WTC11 (cell line): ENCODE data around the gene RHBDL1. TPM values are rescaled to one million over a fixed set of nuclear protein-coding genes. Genes with fewer than 3 reads are reported as not detected.

Experiments used
- ATAC-seq: fragments of 200-7000 bp; cut with Tn5 transposase; 2 replicates; pipeline ENCODE4 v1.10.0; 2021; ENCODE audit warnings: mild to moderate bottlenecking, moderate library complexity
- CTCF ChIA-PET: fragments of 300-600 bp; sonication (Branson Sonifier 250); formaldehyde crosslinking; loops from one replicate; lab custom pipeline; 2021; ENCODE audit warnings: antibody characterized with exemption; lab: Charles Lee
- POLR2A ChIA-PET: fragments of 350-600 bp; sonication (Branson Sonifier 250); formaldehyde crosslinking; loops from one replicate; lab custom pipeline; 2021; ENCODE audit warnings: antibody characterized with exemption; lab: Charles Lee
- DNase-seq: peaks from one replicate; pipeline ENCODE4 v3.0.0; 2021; ENCODE audit warnings: low spot score
- H3K27ac Mint-ChIP-seq: 2 replicates; pipeline ENCODE4 v1.8.0; 2021; ENCODE audit warnings: mixed read lengths
- H3K27me3 Mint-ChIP-seq: 2 replicates; pipeline ENCODE4 v1.8.0; 2021; ENCODE audit warnings: low read depth, mild to moderate bottlenecking, moderate library complexity, mixed read lengths
- H3K36me3 Mint-ChIP-seq: 2 replicates; pipeline ENCODE4 v1.8.0; 2021; ENCODE audit warnings: mixed read lengths
- H3K4me1 Mint-ChIP-seq: 2 replicates; pipeline ENCODE4 v1.8.0; 2022; ENCODE audit warnings: mixed read lengths
- H3K4me3 Mint-ChIP-seq: 2 replicates; pipeline ENCODE4 v1.8.0; 2021; ENCODE audit warnings: mild to moderate bottlenecking, moderate library complexity, mixed read lengths
- H3K9me3 Mint-ChIP-seq: 2 replicates; pipeline ENCODE4 v1.8.0; 2021; ENCODE audit warnings: mixed read lengths
- AFF4 ChIP-seq: sonication (generic); formaldehyde crosslinking; IDR thresholded peaks from 2 replicates; pipeline ENCODE4 v1.8.1; 2023; ENCODE audit warnings: mild to moderate bottlenecking, missing genetic modification reagents, borderline replicate concordance
- AR ChIP-seq: fragments of 250-450 bp; sonication (Bioruptor Pico); IDR thresholded peaks from 2 replicates; pipeline ENCODE4 v1.9.0; 2021; ENCODE audit warnings: mild to moderate bottlenecking
- E2F1 ChIP-seq: sonication (generic); formaldehyde crosslinking; IDR thresholded peaks from 2 replicates; pipeline ENCODE4 v1.8.0; 2022; ENCODE audit warnings: mild to moderate bottlenecking, missing genetic modification reagents
- FOXJ3 ChIP-seq: sonication (generic); formaldehyde crosslinking; IDR thresholded peaks from 2 replicates; pipeline ENCODE4 v1.9.0; 2021; ENCODE audit warnings: missing genetic modification reagents, mild to moderate bottlenecking, borderline replicate concordance
- GRHL2 ChIP-seq: fragments of 250-450 bp; sonication (Bioruptor Pico); IDR thresholded peaks from 2 replicates; pipeline ENCODE4 v1.8.0; 2022; ENCODE audit warnings: mild to moderate bottlenecking, moderate library complexity; ENCODE audit not compliant: insufficient replicate concordance, severe bottlenecking
- GTF2I ChIP-seq: fragments of 250-450 bp; sonication (Bioruptor Pico); conservative IDR thresholded peaks from 2 replicates; pipeline ENCODE4 v1.4.0; 2021; ENCODE audit warnings: mild to moderate bottlenecking
- IRF1 ChIP-seq: sonication (generic); formaldehyde crosslinking; IDR thresholded peaks from 2 replicates; pipeline ENCODE4 v1.8.0; 2023; ENCODE audit warnings: missing genetic modification reagents
- KAT7 ChIP-seq: sonication (generic); formaldehyde crosslinking; IDR thresholded peaks from 2 replicates; pipeline ENCODE4 v1.8.1; 2023; ENCODE audit warnings: missing genetic modification reagents, mild to moderate bottlenecking, borderline replicate concordance
- MYBL2 ChIP-seq: sonication (generic); formaldehyde crosslinking; IDR thresholded peaks from 2 replicates; pipeline ENCODE4 v1.8.1; 2023; ENCODE audit warnings: mild to moderate bottlenecking, moderate library complexity, missing genetic modification reagents
- PRDM15 ChIP-seq: sonication (generic); formaldehyde crosslinking; IDR thresholded peaks from 2 replicates; pipeline ENCODE4 v1.8.0; 2022; ENCODE audit warnings: missing genetic modification reagents
- RORB ChIP-seq: fragments of 250-450 bp; sonication (Bioruptor Pico); IDR thresholded peaks from 2 replicates; pipeline ENCODE4 v1.9.0; 2021; ENCODE audit warnings: mild to moderate bottlenecking
- SMAD3 ChIP-seq: sonication (generic); formaldehyde crosslinking; IDR thresholded peaks from 2 replicates; pipeline ENCODE4 v1.8.0; 2022; ENCODE audit warnings: missing genetic modification reagents, mild to moderate bottlenecking, borderline replicate concordance
- SOX15 ChIP-seq: fragments of 250-450 bp; sonication (Bioruptor Pico); IDR thresholded peaks from 2 replicates; pipeline ENCODE4 v1.9.0; 2021; ENCODE audit warnings: mild to moderate bottlenecking
- SP1 ChIP-seq: sonication (generic); formaldehyde crosslinking; conservative IDR thresholded peaks from 2 replicates; pipeline ENCODE4 v1.8.1; 2022; ENCODE audit warnings: missing genetic modification reagents
- ZMAT4 ChIP-seq: fragments of 250-450 bp; sonication (Bioruptor Pico); IDR thresholded peaks from 2 replicates; pipeline ENCODE4 v1.9.0; 2021; ENCODE audit warnings: mild to moderate bottlenecking
- ZNF263 ChIP-seq: sonication (generic); formaldehyde crosslinking; IDR thresholded peaks from 2 replicates; pipeline ENCODE4 v1.8.1; 2022; ENCODE audit warnings: low read depth, mild to moderate bottlenecking, moderate library complexity, missing genetic modification reagents
- total RNA-seq: library from RNA; stranded (reverse); gene quantifications from 3 replicates; pipeline ENCODE4 v1.2.3, GENCODE V29; 2021

RHBDL1 gene
- total RNA-seq, 1 experiment from 2014 or later, result 8.2 TPM

- TF ChIP-seq GTF2I (CRISPR knock-in tag), result no peak
- no peak for TF ChIP-seq SMAD3 (CRISPR knock-in tag)
- no peak for TF ChIP-seq AR (CRISPR knock-in tag)
- TF ChIP-seq E2F1 (CRISPR knock-in tag), result no peak
These were observed 30.9 kb upstream of the RHBDL1 start (continued) for GRCh38 chr16:644556-644955.

- POLR2A ChIA-PET, result no interaction called here
These were observed 29.4 kb upstream of the RHBDL1 start for GRCh38 chr16:645852-646678.

GRCh38 chr16:646679-647172, 28.7 kb upstream of the RHBDL1 start:
- ChIA-PET POLR2A (interaction anchor here (2.3 kb wide), 1 partner anchor 10 kb away, joined by 7 read pairs; the partner anchor contains the start of gene METTL26), CTCF (interaction anchor here (1.8 to 6.4 kb wide), 4 partner anchors 9 to 94 kb away, joined by 4 to 54 read pairs (median 21); partner anchors contain the start of genes CIAO3 and METTL26)
- DNase-seq (no peak), ATAC-seq (no peak)
- no peaks in the 10 kb centered on the region for H3K9me3 Mint-ChIP-seq
- no peaks in the 10 kb centered on the region for H3K27me3 Mint-ChIP-seq
- no peak overlapping the region for H3K4me3 Mint-ChIP-seq
- H3K36me3 Mint-ChIP-seq, result no peaks in the 10 kb centered on the region
- H3K4me1 Mint-ChIP-seq, result peaks cover 10% of the 10 kb centered on the region; the same call in 1 of the 2 replicates
- H3K27ac Mint-ChIP-seq, result no peak overlapping the region
- TF ChIP-seq SP1 (CRISPR knock-in tag) (no peak), ZNF263 (CRISPR knock-in tag) (no peak), FOXJ3 (CRISPR knock-in tag) (no peak), KAT7 (CRISPR knock-in tag) (no peak), GRHL2 (CRISPR knock-in tag) (no peak), RORB (CRISPR knock-in tag) (no peak), AFF4 (CRISPR knock-in tag) (no peak), SOX15 (no peak), MYBL2 (CRISPR knock-in tag) (no peak), PRDM15 (no peak), ZMAT4 (CRISPR knock-in tag) (no peak)

More at GRCh38 chr16:645852-646678, 29.4 kb upstream of the RHBDL1 start:
- Mint-ChIP-seq H3K9me3 (no peaks in the 10 kb centered on the region), H3K4me3 (no peak overlapping the region), H3K4me1 (peaks cover 10% of the 10 kb centered on the region; the same call in 1 of the 2 replicates), H3K27ac (no peak overlapping the region), H3K36me3 (no peaks in the 10 kb centered on the region), H3K27me3 (no peaks in the 10 kb centered on the region)
- DNase-seq (no peak), ATAC-seq (no peak)
- CTCF ChIA-PET, result interaction anchor here (6.4 kb wide), 1 partner anchor 14 kb away, joined by 54 read pairs; no protein-coding TSS in a partner anchor
- no peak for TF ChIP-seq IRF1 (CRISPR knock-in tag)
